ENCODE results near the gene IL4.

GRCh38 chr5:132718544-132719312, 44.9 kb downstream of the IL4 start:
- TF ChIP-seq CTCF (IDR thresholded peaks at IDR 0.05) (no peak), POLR2A (IDR thresholded peaks at IDR 0.05) (no peak)

Data from Peyer's patch (tissue), 4 donors.